GM19324 (cell line): Measurements from ENCODE around the gene GPHN.

Source experiments
- ATAC-seq: cut with Tn5 transposase; IDR thresholded peaks from one replicate; pipeline ENCODE4 v1.9.1; 2021; ENCODE audit warnings: mild to moderate bottlenecking, moderate library complexity; ENCODE audit not compliant: unreplicated experiment, low FRiP score

GPHN gene

GRCh38 chr14:67129768-67130167, 621.8 kb downstream of the GPHN start:
- no peak for ATAC-seq

GRCh38 chr14:67131691-67132090, 623.7 kb downstream of the GPHN start:
- no peak for ATAC-seq

GRCh38 chr14:67133144-67133543, 625.2 kb downstream of the GPHN start:
- ATAC-seq, result no peak

GRCh38 chr14:67133595-67134441, 625.9 kb downstream of the GPHN start:
- no peak for ATAC-seq

GRCh38 chr14:67137744-67138371, 629.9 kb downstream of the GPHN start:
- no peak for ATAC-seq

GRCh38 chr14:67140556-67140955, 632.6 kb downstream of the GPHN start:
- ATAC-seq, result no peak

GRCh38 chr14:67141146-67141900, 633.4 kb downstream of the GPHN start:
- ATAC-seq, result no peak

- no peak for ATAC-seq
Observed at GRCh38 chr14:67151082-67151666, 643.2 kb downstream of the GPHN start.

GRCh38 chr14:67158566-67158965, 650.6 kb downstream of the GPHN start:
- ATAC-seq, result no peak

- no peak for ATAC-seq
Observed at GRCh38 chr14:67162385-67162784, 654.4 kb downstream of the GPHN start.

GRCh38 chr14:67166450-67166853, 658.5 kb downstream of the GPHN start:
- ATAC-seq, result no peak

- ATAC-seq, result no peak
Observed at GRCh38 chr14:67167420-67168109, 659.6 kb downstream of the GPHN start.

GRCh38 chr14:67168110-67168441, 660.1 kb downstream of the GPHN start:
- no peak for ATAC-seq

- ATAC-seq, result no peak
Observed at GRCh38 chr14:67170660-67171059, 662.7 kb downstream of the GPHN start.

GRCh38 chr14:67172056-67172455, 664.1 kb downstream of the GPHN start:
- no peak for ATAC-seq

- ATAC-seq, result no peak
Observed at GRCh38 chr14:67172520-67172919, 664.6 kb downstream of the GPHN start.

GRCh38 chr14:67173719-67174118, 665.8 kb downstream of the GPHN start:
- ATAC-seq, result no peak

- no peak for ATAC-seq
Observed at GRCh38 chr14:67186172-67186768, 678.3 kb downstream of the GPHN start.

GRCh38 chr14:67186789-67187584, 679.0 kb downstream of the GPHN start:
- ATAC-seq, result no peak
